H54 (cell line): ENCODE data around the gene DNAJC3.

Experiments used
- DNase-seq: peaks from one replicate; pipeline ENCODE4 v3.0.0; 2011; ENCODE audit warnings: low spot score, mixed read lengths; ENCODE audit not compliant: insufficient read length
- FAIRE-seq: peaks from 3 replicates; lab custom pipeline; 2011; peaks lifted over from hg19 to GRCh38; lab: Jason Lieb, UNC
- POLR2A ChIP-seq: IDR thresholded peaks from 2 replicates; pipeline ENCODE4 v1.6.1; 2011; ENCODE audit warnings: low read depth, mild to moderate bottlenecking, low read length

Gene DNAJC3

GRCh38 chr13:95791084-95791722 is 114.3 kb downstream of the DNAJC3 start:
- FAIRE-seq = peak; percentile 58
- no peak for TF ChIP-seq POLR2A
- DNase-seq = no peak

DNA sequence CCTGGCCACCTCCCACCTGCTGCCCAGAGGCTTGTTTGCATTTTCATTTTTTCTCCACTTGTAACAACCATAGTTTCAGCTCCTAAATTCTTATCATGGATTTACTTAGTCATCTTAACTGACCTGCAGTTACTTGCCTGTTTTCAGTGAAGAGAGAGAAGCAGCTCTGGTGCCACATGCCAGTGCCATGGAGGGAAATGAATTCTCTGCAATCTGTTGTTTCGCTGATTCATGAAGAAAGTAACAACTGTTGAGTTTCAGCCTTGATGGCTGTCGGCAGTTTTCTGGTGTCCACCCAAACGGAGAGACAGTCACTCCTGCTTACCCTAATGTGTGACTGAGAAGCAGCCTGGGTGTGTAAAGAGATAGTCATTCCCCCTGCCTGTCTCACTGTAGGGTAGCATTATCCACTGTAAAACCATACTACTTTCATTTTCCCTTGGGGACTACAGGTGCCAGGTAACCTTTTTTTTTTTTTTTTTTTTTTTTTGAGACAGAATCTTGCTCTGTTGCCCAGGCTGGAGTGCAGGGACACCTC is 116.1 kb downstream of the DNAJC3 start:
- FAIRE-seq = peak; percentile 61
- TF ChIP-seq POLR2A = no peak
- no peak for DNase-seq

- no peak for FAIRE-seq
- DNase-seq = no peak
- TF ChIP-seq POLR2A = no peak
Observed at GRCh38 chr13:95793781-95794180, 116.8 kb downstream of the DNAJC3 start.

- no peak for FAIRE-seq
- TF ChIP-seq POLR2A = no peak
- no peak for DNase-seq
Observed at GRCh38 chr13:95797016-95797415, 120.1 kb downstream of the DNAJC3 start.

GRCh38 chr13:95800436-95800835 is 123.5 kb downstream of the DNAJC3 start:
- no peak for TF ChIP-seq POLR2A
- FAIRE-seq (no peak), DNase-seq (no peak)

GRCh38 chr13:95801825-95802224 is 124.9 kb downstream of the DNAJC3 start:
- FAIRE-seq (peak; percentile 57), DNase-seq (no peak)
- no peak for TF ChIP-seq POLR2A

GRCh38 chr13:95805921-95806320 is 129.0 kb downstream of the DNAJC3 start:
- no peak for DNase-seq
- no peak for TF ChIP-seq POLR2A
- peak; percentile 66 for FAIRE-seq

- FAIRE-seq (no peak), DNase-seq (no peak)
- no peak for TF ChIP-seq POLR2A
Observed at GRCh38 chr13:95809429-95809828, 132.5 kb downstream of the DNAJC3 start.

- TF ChIP-seq POLR2A = no peak
- no peak for FAIRE-seq
Observed at GRCh38 chr13:95813139-95813538, 136.2 kb downstream of the DNAJC3 start.

GRCh38 chr13:95814495-95814894 is 137.6 kb downstream of the DNAJC3 start:
- FAIRE-seq (no peak), DNase-seq (no peak)
- no peak for TF ChIP-seq POLR2A

More at GRCh38 chr13:95813139-95813538, 136.2 kb downstream of the DNAJC3 start:
- DNase-seq = no peak

- no peak for DNase-seq
Observed at GRCh38 chr13:95822303-95822702, 145.4 kb downstream of the DNAJC3 start.

GRCh38 chr13:95833126-95833525 is 156.2 kb downstream of the DNAJC3 start:
- TF ChIP-seq POLR2A = no peak
- FAIRE-seq (peak; percentile 62), DNase-seq (no peak)

More at GRCh38 chr13:95822303-95822702, 145.4 kb downstream of the DNAJC3 start:
- FAIRE-seq = peak; percentile 30
- TF ChIP-seq POLR2A = no peak

- DNase-seq (peak; percentile 6), FAIRE-seq (peak; percentile 60)
- no peak for TF ChIP-seq POLR2A
Observed at GRCh38 chr13:95833719-95834118, 156.8 kb downstream of the DNAJC3 start.

- FAIRE-seq = peak; percentile 96
- TF ChIP-seq POLR2A = no peak
Observed at GRCh38 chr13:95834134-95834765, 157.3 kb downstream of the DNAJC3 start.

More at GRCh38 chr13:95834134-95834765, 157.3 kb downstream of the DNAJC3 start:
- DNase-seq = peak; percentile 23
